Nephron (organoid): ENCODE data around the gene HSD17B4.

ENCODE experiments used
- H3K27ac Mint-ChIP-seq, 3 experiments: 2 replicates each; pipeline ENCODE4 v1.8.0; 2020; ENCODE audit warnings: mixed read lengths in 3 of 3, mild to moderate bottlenecking in 2 of 3, moderate library complexity in 1 of 3
- H3K27me3 Mint-ChIP-seq: 2 replicates; pipeline ENCODE4 v1.8.0; 2021; ENCODE audit warnings: low read depth, mild to moderate bottlenecking, moderate library complexity, mixed read lengths
- H3K36me3 Mint-ChIP-seq: 2 replicates; pipeline ENCODE4 v1.8.0; 2020; ENCODE audit warnings: low read depth, mixed read lengths
- H3K4me1 Mint-ChIP-seq: 2 replicates; pipeline ENCODE4 v1.8.0; 2020; ENCODE audit warnings: mixed read lengths
- H3K4me3 Mint-ChIP-seq, 3 experiments: 2 replicates each; pipeline ENCODE4 v1.8.0; 2020; ENCODE audit warnings: mild to moderate bottlenecking in 3 of 3, mixed read lengths in 3 of 3, moderate library complexity in 2 of 3
- H3K9me3 Mint-ChIP-seq: 2 replicates; pipeline ENCODE4 v1.8.0; 2020; ENCODE audit warnings: mixed read lengths
- TF ChIP-seq, protein P1 (sequence below), 3 experiments: fragments of 200-600 bp; sonication (generic); IDR thresholded peaks; one replicate each; pipeline ENCODE4 v1.5.0; 2021; ENCODE audit warnings: antibody characterized with exemption in 3 of 3; ENCODE audit not compliant: unreplicated experiment in 3 of 3

HSD17B4 gene

DNA sequence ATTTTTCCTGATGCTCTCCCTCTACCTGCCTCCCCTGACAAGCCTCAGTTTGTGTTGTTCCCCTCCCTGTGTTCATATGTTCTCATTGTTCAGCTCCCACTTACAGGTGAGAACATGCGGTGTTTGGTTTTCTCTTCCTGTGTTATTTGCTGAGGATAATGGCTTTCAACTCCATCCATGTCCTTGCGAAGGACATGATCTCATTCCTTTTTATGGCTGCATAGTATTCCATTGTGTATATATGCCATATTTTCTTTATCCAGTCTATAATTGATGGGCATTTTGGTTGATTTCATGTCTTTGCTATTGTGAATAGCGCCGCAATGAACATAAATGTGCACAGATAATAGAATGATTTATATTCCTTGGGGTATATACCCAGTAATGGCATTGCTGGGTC, 99.5 kb downstream of the HSD17B4 start:
- Mint-ChIP-seq H3K4me3 (no peak overlapping the region), H3K4me1 (no peaks in the 10 kb centered on the region), H3K9me3 (peaks cover 5% of the 10 kb centered on the region), H3K36me3 (no peaks in the 10 kb centered on the region), H3K27ac (no peak overlapping the region), H3K27me3 (no peaks in the 10 kb centered on the region)
- TF ChIP-seq, protein P1, sequence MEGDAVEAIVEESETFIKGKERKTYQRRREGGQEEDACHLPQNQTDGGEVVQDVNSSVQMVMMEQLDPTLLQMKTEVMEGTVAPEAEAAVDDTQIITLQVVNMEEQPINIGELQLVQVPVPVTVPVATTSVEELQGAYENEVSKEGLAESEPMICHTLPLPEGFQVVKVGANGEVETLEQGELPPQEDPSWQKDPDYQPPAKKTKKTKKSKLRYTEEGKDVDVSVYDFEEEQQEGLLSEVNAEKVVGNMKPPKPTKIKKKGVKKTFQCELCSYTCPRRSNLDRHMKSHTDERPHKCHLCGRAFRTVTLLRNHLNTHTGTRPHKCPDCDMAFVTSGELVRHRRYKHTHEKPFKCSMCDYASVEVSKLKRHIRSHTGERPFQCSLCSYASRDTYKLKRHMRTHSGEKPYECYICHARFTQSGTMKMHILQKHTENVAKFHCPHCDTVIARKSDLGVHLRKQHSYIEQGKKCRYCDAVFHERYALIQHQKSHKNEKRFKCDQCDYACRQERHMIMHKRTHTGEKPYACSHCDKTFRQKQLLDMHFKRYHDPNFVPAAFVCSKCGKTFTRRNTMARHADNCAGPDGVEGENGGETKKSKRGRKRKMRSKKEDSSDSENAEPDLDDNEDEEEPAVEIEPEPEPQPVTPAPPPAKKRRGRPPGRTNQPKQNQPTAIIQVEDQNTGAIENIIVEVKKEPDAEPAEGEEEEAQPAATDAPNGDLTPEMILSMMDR (IDR thresholded peaks at IDR 0.05; ENCODE audit: unreplicated experiment in 3 of 3) = no peak

DNA sequence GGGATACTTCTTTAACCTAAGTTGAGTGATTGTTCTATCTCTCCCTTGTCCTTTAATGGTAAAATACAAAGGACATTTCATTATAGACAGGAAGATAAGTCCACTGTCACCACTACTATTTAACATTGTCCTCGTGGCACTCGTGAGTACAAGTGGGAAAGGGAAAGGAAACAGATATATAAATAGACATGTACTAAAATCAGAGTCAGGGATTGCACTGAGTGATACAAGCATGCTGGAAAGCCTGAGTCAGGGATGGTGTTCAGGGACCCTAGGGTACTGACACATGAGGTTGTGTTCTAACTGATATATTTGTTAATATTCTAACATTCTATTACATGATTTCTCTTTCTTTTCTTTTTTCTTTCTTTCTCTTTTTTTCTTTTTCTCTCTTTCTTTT, 102.3 kb downstream of the HSD17B4 start:
- Mint-ChIP-seq H3K27me3 (no peaks in the 10 kb centered on the region), H3K9me3 (peaks cover 12% of the 10 kb centered on the region), H3K4me1 (no peaks in the 10 kb centered on the region), H3K27ac (no peak overlapping the region), H3K4me3 (no peak overlapping the region), H3K36me3 (no peaks in the 10 kb centered on the region)
- TF ChIP-seq, protein P1 (IDR thresholded peaks at IDR 0.05; ENCODE audit: unreplicated experiment in 3 of 3) = no peak

DNA sequence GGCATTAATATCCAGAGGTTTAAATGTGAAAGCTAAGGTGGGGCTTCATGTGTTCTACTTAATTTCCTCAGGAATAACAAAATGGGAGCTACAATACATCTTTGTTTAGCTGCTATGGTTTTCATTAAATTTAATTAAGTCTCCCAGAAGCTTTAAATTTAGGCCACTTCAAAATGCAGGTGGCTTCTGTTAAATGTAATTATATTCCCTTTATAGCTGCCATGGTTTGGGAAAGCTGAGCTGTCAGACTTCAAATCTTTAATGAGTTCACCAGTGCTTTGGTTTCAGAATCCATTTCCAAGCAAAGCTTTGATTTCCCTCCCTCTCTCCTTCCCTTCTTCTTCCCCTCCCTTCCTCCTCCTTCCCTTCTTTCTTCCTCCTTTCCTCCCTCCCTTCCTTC, 118.6 kb downstream of the HSD17B4 start:
- Mint-ChIP-seq H3K27me3 (no peaks in the 10 kb centered on the region), H3K4me1 (no peaks in the 10 kb centered on the region)

DNA sequence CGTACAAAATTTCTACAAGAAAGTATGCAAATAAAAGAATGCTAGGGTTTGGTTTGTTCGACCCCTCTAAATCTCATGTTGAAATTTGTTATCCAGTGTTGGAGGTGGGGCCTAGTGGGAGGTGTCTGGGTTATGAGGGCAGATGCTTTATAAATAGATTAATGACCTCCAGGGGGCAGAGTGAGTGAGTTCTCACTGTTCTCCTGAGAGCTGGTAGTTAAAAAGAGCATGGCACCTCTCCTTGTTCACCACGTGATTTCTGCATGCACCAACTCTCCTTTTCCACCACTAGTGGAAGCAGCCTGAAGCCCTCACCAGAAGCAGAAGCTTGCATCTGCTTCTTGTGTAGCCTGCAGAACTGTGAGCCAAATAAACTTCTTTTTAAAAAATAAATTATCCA, 126.6 kb downstream of the HSD17B4 start:
- H3K36me3 Mint-ChIP-seq = no peaks in the 10 kb centered on the region
- H3K27ac Mint-ChIP-seq = no peak overlapping the region
- TF ChIP-seq, protein P1 (IDR thresholded peaks at IDR 0.05; ENCODE audit: unreplicated experiment in 3 of 3) = peak in 1 of 3 experiments; percentile 22
- H3K9me3 Mint-ChIP-seq = no peaks in the 10 kb centered on the region
- no peaks in the 10 kb centered on the region for H3K27me3 Mint-ChIP-seq
- H3K4me3 Mint-ChIP-seq = no peak overlapping the region
- H3K4me1 Mint-ChIP-seq = no peaks in the 10 kb centered on the region

More for the DNA sequence above, 118.6 kb downstream of the HSD17B4 start:
- Mint-ChIP-seq H3K4me3 (no peak overlapping the region), H3K36me3 (no peaks in the 10 kb centered on the region), H3K9me3 (no peaks in the 10 kb centered on the region), H3K27ac (peak overlapping the region; percentile 21 to 72 (median 46))
- TF ChIP-seq, protein P1 (IDR thresholded peaks at IDR 0.05; ENCODE audit: unreplicated experiment in 3 of 3) = no peak

DNA sequence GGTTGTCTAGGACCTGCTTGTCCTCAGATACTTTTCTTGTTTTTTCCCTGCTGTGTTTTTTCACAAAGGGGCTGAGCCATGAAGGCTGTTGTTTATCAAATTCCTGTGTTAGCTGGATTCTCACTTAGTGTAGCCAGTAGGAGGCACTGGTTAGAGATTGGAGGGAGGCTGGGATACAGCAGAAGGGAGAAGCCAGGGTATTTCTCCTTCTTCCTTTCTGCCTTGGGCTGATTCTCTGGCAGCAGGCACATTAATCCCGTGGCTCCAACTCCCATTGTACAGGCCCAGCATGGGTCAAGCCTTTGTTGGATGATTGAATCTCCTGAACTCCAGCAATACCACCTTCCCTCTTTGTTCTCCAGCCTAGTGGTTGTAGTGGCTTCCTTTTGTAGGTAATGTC, 130.7 kb downstream of the HSD17B4 start:
- no peaks in the 10 kb centered on the region for H3K9me3 Mint-ChIP-seq
- no peaks in the 10 kb centered on the region for H3K27me3 Mint-ChIP-seq
- H3K36me3 Mint-ChIP-seq = no peaks in the 10 kb centered on the region
- H3K4me3 Mint-ChIP-seq = no peak overlapping the region
- no peaks in the 10 kb centered on the region for H3K4me1 Mint-ChIP-seq
- H3K27ac Mint-ChIP-seq = no peak overlapping the region
- TF ChIP-seq, protein P1 (IDR thresholded peaks at IDR 0.05; ENCODE audit: unreplicated experiment in 3 of 3) = no peak

DNA sequence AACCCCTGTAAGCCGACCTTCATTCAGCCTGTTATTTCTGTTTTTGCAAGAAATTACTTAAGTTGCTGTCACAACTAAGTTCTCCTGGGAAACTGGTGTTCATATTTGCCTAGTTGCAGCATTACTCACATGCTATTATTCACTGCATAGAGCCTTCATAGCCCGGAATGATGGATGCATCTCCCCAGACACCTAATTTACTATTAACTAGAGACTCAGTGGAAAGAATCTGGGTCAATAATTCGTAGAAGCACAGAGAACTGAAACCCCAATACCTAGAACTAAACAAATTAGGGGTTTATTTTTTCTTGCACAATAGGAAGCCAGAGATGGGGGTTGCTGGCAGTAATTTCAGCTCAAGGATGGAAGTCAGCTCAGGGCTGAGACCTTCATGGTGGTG, 131.4 kb downstream of the HSD17B4 start:
- Mint-ChIP-seq H3K4me3 (no peak overlapping the region), H3K27me3 (no peaks in the 10 kb centered on the region)

More for the DNA sequence above, 131.4 kb downstream of the HSD17B4 start:
- no peak overlapping the region for H3K27ac Mint-ChIP-seq
- no peaks in the 10 kb centered on the region for H3K36me3 Mint-ChIP-seq
- no peaks in the 10 kb centered on the region for H3K4me1 Mint-ChIP-seq
- TF ChIP-seq, protein P1 (IDR thresholded peaks at IDR 0.05; ENCODE audit: unreplicated experiment in 3 of 3) = no peak
- H3K9me3 Mint-ChIP-seq = no peaks in the 10 kb centered on the region
